GM12892 (cell line): ENCODE results near the gene FEZ2.

Experiments used
- DNase-seq: peaks from one replicate; pipeline ENCODE4 v3.0.0; 2011; ENCODE audit not compliant: insufficient read length
- FAIRE-seq: peaks from 2 replicates; lab custom pipeline; 2011; peaks lifted over from hg19 to GRCh38; lab: Jason Lieb, UNC
- POLR2A ChIP-seq: IDR thresholded peaks from 2 replicates; pipeline ENCODE4 v1.6.1; 2011; ENCODE audit warnings: low read depth, low read length, control low read depth
- POLR2AphosphoS5 ChIP-seq: IDR thresholded peaks from 2 replicates; pipeline ENCODE4 v1.6.1; 2011; ENCODE audit warnings: low read depth, low read length, control low read depth
- TAF1 ChIP-seq: IDR thresholded peaks from 2 replicates; pipeline ENCODE4 v1.6.1; 2011; ENCODE audit warnings: low read depth, mild to moderate bottlenecking, control low read depth, low read length, borderline replicate concordance

Gene FEZ2

DNA sequence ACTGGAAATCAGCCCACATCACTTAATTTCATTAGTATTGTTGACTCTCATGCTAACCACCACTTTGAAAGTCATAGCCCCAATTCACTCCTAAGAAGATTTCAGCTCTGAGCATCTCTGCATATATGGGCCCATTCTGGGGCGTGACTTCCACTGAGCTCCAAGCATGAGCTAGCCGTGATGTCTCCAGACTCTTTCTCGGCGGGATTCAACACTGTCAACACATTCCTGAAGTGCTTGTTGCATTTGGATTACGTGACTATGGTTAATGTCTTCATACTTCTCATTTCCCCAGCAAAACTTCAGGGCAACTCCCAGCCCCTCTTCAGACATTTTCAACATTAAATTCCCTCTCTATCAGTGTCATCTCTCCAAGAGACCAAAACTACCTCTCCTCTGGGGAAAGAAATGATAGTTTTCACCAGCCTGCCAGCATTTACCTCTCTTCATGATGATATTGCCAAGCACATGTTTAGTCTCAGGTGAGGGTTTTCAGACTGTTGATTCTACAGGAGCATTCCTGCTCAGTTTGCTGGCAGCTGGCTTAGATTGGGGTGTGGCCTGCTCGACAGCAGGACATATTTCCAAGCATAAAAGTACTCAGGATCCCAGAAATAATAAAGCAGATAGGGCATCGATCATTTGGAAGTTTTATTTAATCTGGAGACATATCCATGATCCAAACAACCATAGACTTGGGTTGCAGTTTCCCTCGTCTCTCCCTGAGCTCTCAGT, 81.7 kb downstream of the FEZ2 start:
- TF ChIP-seq TAF1 (no peak), POLR2A (no peak), POLR2AphosphoS5 (no peak)
- DNase-seq, result no peak
- no peak for FAIRE-seq

DNA sequence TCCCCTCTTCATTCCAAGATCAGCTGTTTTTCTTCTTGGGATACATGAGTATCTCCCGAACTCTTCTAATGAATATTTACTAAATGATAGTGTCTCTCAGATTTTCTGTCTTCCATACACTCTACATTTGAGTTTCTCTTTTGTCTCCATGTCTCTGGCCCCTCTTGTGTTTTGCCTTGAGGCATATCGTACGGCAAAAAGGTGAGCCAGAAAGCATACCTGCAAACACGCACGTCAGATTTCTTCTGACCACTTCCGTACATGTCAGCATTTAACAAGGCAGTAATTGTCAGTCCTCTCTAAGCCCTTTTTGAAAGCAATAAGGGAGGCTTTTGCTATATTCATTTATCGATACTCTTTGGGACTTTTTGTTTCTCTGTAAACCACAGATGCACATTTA, 82.4 kb downstream of the FEZ2 start:
- TF ChIP-seq TAF1 (no peak), POLR2A (no peak), POLR2AphosphoS5 (no peak)
- FAIRE-seq, result no peak
- no peak for DNase-seq

DNA sequence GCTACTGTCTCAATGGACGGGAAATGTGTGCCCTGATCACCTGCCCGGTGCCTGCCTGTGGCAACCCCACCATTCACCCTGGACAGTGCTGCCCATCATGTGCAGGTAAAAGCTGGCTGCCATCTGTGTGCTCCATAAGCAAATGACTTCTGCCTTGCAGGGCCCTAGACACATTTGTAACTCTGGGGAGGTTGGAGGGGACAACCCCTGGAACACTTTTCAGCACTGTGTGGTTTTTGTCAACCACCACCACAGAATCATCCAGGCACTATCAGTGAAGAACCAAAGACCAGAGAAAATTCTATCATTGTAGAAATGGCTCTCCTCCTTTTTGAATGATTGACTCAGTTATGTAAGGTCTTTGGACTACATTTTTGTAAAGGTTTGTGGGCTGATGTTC, 84.3 kb downstream of the FEZ2 start:
- no peak for FAIRE-seq

DNA sequence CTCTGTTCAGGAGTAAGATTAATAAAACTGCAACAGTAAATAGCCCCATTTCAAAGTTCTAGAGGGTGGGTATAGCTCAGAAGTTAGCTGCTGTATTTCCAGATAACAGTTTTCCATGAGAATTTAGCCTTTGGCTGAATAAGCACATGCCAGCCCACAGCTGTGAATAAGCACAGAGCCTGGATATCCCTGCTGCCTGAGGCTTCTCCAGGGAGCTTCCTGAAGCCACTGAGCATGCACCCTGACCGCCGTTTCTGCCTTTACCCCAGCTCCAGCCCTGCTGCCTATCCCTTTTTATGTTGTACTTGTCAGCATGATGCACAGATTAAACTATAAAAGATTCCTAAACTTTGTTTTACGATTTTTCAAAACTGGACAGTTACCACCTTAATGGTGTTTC, 85.3 kb downstream of the FEZ2 start:
- TF ChIP-seq TAF1, result no peak
- no peak for TF ChIP-seq POLR2A
- TF ChIP-seq POLR2AphosphoS5, result no peak
- DNase-seq (no peak), FAIRE-seq (no peak)

More for the DNA sequence above, 84.3 kb downstream of the FEZ2 start:
- DNase-seq, result no peak
- TF ChIP-seq TAF1, result no peak
- no peak for TF ChIP-seq POLR2AphosphoS5

DNA sequence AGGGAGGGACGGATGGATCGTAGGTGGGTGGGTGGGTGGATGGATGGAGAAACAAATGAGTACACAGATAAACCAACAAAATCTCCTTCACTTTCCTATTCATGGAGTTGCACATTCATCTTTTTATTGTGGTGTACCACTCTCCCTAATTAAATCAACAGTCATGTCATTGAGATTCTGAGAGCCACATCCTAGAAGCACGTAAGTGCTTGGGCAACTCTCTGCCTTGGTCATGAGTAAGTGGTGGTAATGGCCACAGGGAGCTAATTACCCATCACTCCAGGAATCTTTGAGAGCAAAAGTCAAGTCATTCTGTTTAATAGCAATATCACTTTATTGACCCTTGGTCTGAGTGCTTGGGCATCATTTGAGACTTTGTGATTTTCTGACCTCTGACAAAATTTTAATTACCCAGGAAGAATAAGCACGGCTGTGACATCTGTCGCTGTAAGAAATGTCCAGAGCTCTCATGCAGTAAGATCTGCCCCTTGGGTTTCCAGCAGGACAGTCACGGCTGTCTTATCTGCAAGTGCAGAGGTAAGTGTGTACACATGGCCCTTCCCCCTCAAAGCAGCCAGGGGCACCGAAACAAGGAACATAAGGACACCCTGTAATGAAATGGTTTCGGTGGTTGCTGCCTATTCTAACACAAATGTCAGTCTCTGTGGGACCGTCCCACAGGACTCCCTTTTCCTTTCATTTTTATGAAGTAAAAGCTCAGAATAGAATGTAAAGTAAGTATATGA, 85.9 kb downstream of the FEZ2 start:
- DNase-seq (no peak), FAIRE-seq (no peak)
- TF ChIP-seq TAF1, result no peak
- TF ChIP-seq POLR2A, result no peak

DNA sequence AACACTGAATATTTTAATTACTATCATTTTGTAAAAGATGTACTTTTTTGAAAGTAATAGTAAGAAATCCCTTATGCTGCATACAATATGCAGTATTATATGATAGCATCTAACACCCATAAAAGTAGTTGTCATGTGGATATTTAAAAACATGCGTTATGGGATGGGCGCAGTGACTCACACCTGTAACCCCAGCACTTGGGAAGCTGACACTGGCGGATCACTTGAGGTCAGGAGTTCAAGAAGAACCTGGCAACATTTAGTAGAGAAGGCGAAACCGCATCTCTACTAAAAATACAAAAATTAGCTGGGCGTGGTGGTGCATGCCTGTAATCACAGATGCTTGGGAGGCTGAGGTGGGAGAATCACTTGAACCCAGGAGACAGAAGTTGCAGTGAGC, 88.9 kb downstream of the FEZ2 start:
- TF ChIP-seq POLR2A (no peak), TAF1 (no peak), POLR2AphosphoS5 (no peak)
- DNase-seq (no peak), FAIRE-seq (no peak)

DNA sequence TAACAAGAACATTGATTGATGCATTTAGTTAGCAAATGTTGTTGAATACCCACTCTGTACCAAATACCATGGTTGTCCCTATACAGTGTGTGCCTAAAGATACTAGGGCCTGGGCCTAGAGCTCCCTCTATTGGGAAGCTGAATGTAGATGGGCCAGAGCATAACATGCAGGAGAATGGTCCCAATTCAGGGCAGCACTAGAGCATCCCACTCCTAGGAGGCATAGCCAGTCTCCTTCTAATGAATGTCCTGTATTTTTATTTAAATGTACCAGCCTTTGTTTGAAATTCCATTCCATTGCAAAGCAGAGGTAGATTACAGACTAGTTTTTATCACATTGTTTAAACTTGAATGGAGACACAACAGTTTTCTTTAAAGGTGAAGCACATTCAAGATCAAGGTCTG, 90.6 kb downstream of the FEZ2 start:
- FAIRE-seq (peak; percentile 87), DNase-seq (no peak)
- TF ChIP-seq POLR2A (no peak), POLR2AphosphoS5 (no peak), TAF1 (no peak)
